ENCODE measurements around the gene ITGB6.
"Not testable (repeated sequence)": the region's sequence is repeated elsewhere in the genome, so short reads cannot be mapped to it uniquely, and the experiment has no call there.

Gene ITGB6

GRCh38 chr2:160208655-160209515, 8.8 kb upstream of the ITGB6 start:
- TF ChIP-seq ZNF274 (IDR thresholded peaks at IDR 0.05; ENCODE audit: low read depth, low read length), result no peak
- no peak overlapping the region for H3K4me3 ChIP-seq (ENCODE audit: low read length)

DNA sequence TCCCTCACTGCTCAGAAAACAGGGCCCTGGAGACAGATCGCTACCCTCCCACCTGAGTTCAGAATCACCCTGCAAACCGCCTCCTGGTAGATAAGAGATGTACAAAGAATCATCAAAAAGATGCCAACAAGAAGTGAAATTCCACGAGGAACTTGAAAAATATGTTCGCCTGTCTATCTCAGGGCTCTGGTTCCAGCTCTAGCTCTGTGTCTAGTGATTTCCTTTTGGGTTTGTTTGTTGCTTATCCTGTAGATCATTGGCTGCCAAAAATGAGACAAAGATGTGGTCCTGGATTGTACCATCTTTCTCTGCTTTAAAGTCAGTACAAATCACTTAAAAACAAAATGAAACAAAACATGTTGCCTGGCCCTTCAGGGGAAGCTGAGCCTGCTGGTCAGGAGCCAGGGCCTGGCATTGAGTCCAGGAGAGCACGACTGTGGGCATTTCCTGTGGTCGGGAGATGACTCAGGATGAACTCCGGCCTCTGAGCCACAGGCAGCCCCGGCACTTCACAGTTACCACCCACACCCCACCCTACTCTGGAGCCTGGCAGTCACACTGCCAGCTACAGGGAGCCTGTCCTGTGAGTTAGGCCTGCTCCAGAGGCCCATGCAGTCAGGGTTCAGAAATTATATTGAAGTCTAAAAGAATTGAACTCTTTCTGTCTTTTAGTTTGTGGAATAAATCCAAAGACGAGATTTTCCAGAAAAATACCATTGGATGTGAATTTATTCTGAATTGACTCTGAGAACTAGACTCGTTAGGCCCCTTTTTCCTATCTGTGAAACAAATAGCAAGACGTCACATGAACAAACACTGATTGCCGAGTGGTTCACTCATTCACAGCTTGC, 8.0 kb upstream of the ITGB6 start:
- no peak overlapping the region for H3K4me3 ChIP-seq (ENCODE audit: low read length)
- TF ChIP-seq ZNF274 (IDR thresholded peaks at IDR 0.05; ENCODE audit: low read depth, low read length), result no peak

DNA sequence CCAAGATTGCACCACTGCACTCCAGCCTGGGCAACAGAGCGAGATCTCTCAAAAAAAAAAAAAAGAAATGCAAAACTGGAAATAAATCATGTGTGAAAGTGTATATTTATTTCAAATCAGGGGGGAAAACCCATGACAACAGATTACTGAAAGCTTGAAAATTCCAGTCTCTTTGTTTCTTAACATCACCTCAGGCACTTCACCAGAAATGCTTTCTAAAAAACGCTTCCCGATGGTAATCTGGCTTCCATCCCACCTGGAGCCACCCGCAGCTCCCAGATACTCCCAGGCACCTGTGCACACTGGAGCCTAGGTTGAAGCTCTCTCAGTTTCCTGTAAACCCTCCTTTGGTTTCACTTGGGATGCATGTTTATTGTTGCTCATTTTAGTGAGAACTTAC, 7.2 kb upstream of the ITGB6 start:
- no peak overlapping the region for H3K4me3 ChIP-seq (ENCODE audit: low read length)
- TF ChIP-seq ZNF274 (IDR thresholded peaks at IDR 0.05; ENCODE audit: low read depth, low read length), result no peak

DNA sequence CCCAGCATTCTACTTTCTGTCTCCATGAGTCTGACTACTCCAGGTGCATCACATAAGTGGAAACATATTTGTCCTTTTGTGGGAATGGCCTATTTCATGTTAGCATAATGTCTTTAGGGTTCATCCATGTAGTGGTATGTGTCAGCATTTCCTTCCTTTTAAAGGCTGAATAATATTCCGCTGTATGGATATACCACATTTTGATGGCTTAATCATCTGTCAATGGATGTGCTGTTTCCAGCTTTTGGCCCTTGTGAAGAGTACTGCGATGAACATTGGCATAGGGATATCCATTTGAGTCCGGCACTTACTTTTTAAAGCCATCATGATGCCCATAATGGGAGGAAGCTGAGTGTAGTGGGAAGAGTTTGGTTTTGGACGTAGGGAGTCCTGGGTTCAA, 6.4 kb upstream of the ITGB6 start:
- TF ChIP-seq ZNF274 (IDR thresholded peaks at IDR 0.05; ENCODE audit: low read depth, low read length), result no peak
- no peak overlapping the region for H3K4me3 ChIP-seq (ENCODE audit: low read length)

GRCh38 chr2:160205505-160205904, 5.4 kb upstream of the ITGB6 start:
- TF ChIP-seq ZNF274 (IDR thresholded peaks at IDR 0.05; ENCODE audit: low read depth, low read length), result no peak
- H3K4me3 ChIP-seq (ENCODE audit: low read length), result no peak overlapping the region

DNA sequence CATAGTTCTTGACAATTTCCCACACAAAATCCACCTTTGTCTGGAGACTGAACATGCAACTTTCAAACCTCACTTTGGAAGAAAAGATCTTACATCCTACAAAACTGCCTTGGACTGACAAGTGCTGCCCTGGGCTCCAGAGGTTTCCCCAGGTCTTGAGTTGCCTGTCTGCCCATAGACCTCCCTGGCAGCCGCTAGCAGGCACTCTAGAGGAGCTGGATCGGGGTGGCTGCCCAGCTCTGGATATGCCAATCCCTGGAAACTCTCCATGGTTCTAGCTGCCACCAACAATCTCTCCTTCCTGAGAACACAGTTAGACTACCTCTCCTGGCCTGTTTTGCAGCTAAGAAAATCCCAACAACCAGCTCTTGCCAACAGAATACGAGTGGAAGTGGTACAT, 3.4 kb upstream of the ITGB6 start:
- no peak overlapping the region for H3K4me3 ChIP-seq (ENCODE audit: low read length)
- no peak for TF ChIP-seq ZNF274 (IDR thresholded peaks at IDR 0.05; ENCODE audit: low read depth, low read length)

GRCh38 chr2:160203007-160203406, 2.9 kb upstream of the ITGB6 start:
- H3K4me3 ChIP-seq (ENCODE audit: low read length), result no peak overlapping the region
- no peak for TF ChIP-seq ZNF274 (IDR thresholded peaks at IDR 0.05; ENCODE audit: low read depth, low read length)

DNA sequence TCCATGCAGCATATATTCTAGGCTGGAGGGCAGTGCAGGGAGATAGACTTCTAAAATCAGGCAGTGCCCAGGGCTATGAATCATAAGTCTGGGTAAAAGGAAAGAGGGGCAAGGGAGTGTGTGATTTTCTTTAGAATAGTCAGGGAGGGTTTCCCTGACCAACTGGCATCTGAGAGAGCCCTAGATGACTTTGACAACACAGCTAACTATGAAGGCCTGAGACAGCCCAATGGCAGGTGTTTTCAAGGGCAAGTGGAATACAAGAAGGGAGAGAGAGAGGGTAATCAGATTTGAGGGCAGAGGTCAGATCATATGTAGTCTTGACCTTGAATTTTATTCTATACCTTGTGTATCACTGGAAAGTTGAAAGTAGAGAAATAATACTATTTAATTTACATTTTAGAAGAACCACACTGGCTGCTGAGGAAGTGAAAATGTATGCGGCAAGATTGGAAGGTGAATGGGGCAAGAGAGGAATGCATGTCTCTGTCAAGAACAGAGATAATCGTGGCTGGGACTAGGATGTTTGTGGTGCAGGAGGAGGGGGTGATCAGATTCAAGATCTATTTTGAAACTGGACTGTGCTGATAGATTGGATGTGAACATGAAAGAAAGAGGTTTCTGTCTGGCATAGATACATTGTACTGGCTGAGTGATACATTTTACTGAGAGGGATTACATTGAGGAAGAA, 1.9 kb upstream of the ITGB6 start:
- no peak for TF ChIP-seq ZNF274 (IDR thresholded peaks at IDR 0.05; ENCODE audit: low read depth, low read length)
- no peak overlapping the region for H3K4me3 ChIP-seq (ENCODE audit: low read length)

- H3K4me3 ChIP-seq (ENCODE audit: low read length), result no peak overlapping the region
- no peak for TF ChIP-seq ZNF274 (IDR thresholded peaks at IDR 0.05; ENCODE audit: low read depth, low read length)
Measured at GRCh38 chr2:160200921-160201320, 849 bp upstream of the ITGB6 start.

DNA sequence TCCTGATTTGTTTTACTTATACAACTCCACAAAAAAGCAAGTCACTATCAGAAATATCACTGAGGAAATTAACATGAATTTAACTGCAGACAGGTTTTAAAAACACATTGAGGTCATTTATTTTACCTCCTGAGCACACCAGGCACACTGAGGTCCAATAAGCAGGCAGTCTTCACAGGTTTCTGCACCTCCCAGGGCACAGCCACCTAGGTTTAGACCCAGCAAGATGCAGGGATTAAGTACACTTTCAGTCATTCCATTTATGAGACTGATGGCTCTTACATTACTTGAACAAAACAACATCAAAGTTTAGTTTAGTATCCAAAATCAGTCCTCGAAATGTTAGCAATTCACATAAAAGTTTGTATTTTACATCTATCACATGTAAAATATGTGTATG, 1.0 kb downstream of the ITGB6 start:
- no peak for TF ChIP-seq ZNF274 (IDR thresholded peaks at IDR 0.05; ENCODE audit: low read depth, low read length)

GRCh38 chr2:160197587-160197986, 2.5 kb downstream of the ITGB6 start:
- no peak overlapping the region for H3K4me3 ChIP-seq (ENCODE audit: low read length)
- TF ChIP-seq ZNF274 (IDR thresholded peaks at IDR 0.05; ENCODE audit: low read depth, low read length), result no peak

More for the DNA sequence above, 1.0 kb downstream of the ITGB6 start:
- H3K4me3 ChIP-seq (ENCODE audit: low read length), result no peak overlapping the region

DNA sequence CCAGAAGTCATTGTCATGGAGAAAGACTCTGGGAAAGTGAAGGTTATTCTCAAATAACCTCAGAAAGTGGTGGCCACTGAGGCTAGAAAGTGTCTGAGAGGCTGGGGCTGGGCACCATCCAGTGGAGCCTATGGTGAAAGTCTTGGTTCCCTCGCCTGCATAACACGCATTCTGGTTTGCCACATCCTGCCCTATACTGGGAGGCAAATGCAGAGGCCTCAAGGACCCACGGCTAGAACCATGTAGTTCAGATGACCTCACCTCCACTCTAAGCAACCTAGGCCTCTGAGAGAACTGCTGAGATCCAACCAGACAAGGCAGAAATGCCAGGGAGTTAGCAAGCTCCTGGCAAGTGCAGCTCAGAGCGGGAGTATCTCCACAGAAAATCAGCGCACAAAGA, 5.1 kb downstream of the ITGB6 start:
- TF ChIP-seq ZNF274 (IDR thresholded peaks at IDR 0.05; ENCODE audit: low read depth, low read length), result no peak
- no peak overlapping the region for H3K4me3 ChIP-seq (ENCODE audit: low read length)

DNA sequence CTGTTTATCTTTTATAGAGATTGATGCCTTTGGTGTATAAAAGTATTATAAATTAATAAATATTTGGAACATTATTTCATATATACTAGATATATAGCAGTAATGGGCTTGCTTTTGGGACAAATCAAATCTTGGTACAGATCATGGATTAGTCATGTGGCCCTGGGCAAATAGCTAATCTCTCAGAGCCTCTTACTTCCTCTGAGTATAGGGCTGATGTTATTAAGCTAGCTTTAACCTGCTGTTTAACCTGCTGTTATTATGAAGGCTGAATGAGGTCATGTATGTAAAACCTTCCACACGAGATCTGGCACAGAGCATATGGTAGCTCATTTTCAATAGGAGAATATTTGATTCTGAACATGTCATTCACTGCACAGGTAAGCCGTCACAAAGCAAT, 5.7 kb downstream of the ITGB6 start:
- no peak overlapping the region for H3K4me3 ChIP-seq (ENCODE audit: low read length)
- no peak for TF ChIP-seq ZNF274 (IDR thresholded peaks at IDR 0.05; ENCODE audit: low read depth, low read length)

- H3K4me3 ChIP-seq (ENCODE audit: low read length), result not testable (repeated sequence)
Measured at GRCh38 chr2:160181146-160181836, 18.8 kb downstream of the ITGB6 start.

DNA sequence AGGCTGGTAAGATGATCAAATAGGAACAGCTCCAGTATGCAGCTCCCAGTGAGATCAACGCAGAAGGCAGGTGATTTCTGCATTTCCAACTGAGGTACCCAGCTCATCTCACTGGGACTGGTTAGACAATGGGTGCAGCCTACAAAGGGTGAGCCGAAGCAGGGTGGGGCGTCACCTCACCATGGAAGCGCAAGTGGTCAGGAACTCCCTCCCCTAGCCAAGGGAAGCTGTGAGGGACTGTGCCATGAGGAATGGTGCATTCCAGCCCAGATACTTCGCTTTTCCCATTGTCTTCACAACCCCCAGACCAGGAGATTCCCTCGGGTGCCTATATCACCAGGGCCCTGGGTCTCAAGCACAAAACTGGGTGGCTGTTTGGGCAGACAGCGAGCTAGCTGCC, 19.4 kb downstream of the ITGB6 start:
- H3K4me3 ChIP-seq (ENCODE audit: low read length), result not testable (repeated sequence)

Data from GM08714 (cell line).